Astrocyte of the spinal cord (primary cell): ENCODE measurements around the gene CD7.

Source experiments
- DNase-seq: peaks from one replicate; pipeline ENCODE4 v3.0.0; 2011; ENCODE audit warnings: low read depth, low spot score
- H3K4me3 ChIP-seq: 2 replicates; pipeline ENCODE4 v1.5.1; 2011; ENCODE audit warnings: low read depth, mild to moderate bottlenecking, low read length, moderate library complexity
- in situ Hi-C: cut with HindIII; loops from 2 replicates; pipeline ENCODE4 v1.10.0; 2017; ENCODE audit warnings: low sequenced_read_pairs
- TF ChIP-seq, protein P1 (sequence below): IDR thresholded peaks from 2 replicates; pipeline ENCODE4 v1.5.1; 2012; ENCODE audit warnings: low read depth, mild to moderate bottlenecking, low read length, inconsistent platforms

The CD7 gene

DNA sequence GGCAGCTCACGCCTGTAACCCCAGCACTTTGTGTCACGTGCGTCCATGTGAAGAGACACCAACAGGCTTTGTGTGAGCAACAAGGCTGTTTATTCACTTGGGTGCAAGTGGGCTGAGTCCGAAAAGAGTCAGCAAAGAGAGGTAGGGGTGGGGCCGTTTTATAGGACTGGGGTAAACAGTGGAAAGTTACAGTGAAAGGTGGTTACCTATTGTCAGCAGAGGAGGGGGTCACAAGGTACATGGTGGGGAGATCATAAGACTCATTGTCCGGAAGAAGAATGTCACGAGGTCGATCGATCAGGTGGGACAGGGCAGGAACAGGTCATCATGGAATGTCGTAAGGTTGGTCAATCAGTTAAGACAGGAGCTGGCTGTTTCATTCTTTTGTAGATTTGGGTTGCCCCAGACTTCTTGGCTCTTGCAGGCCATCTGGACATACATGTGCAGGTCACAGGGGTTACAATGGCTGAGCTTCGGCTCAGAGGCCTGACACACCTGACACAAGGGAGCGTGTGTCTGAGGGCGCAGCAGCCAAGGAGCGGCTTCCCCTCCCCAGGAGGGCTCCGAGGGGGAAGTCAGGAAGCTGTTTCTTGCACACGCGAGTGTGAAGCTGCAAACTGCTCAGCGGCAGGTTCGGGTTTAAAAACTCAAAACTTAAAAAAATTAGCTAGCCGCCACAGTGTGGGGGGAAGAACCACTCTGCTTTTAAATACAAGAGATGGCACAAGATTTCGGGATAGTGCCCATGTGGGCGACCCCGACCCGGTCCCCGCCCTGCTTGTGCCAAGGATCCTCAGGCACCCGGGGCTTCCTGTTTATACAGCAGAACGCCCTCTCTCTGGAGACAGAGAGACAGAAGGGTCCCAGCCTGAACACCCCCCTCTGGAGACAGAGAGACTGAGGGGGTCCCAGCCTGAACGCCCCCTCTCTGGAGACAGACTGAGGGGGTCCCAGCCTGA is 29.2 kb upstream of the CD7 start:
- in situ Hi-C loops = loop anchor here (10.0 kb wide), 1 partner anchor 68 kb away; the partner anchor contains the start of genes HEXD and OGFOD3
- DNase-seq = no peak
- TF ChIP-seq, protein P1, sequence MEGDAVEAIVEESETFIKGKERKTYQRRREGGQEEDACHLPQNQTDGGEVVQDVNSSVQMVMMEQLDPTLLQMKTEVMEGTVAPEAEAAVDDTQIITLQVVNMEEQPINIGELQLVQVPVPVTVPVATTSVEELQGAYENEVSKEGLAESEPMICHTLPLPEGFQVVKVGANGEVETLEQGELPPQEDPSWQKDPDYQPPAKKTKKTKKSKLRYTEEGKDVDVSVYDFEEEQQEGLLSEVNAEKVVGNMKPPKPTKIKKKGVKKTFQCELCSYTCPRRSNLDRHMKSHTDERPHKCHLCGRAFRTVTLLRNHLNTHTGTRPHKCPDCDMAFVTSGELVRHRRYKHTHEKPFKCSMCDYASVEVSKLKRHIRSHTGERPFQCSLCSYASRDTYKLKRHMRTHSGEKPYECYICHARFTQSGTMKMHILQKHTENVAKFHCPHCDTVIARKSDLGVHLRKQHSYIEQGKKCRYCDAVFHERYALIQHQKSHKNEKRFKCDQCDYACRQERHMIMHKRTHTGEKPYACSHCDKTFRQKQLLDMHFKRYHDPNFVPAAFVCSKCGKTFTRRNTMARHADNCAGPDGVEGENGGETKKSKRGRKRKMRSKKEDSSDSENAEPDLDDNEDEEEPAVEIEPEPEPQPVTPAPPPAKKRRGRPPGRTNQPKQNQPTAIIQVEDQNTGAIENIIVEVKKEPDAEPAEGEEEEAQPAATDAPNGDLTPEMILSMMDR = no peak
- no peak overlapping the region for H3K4me3 ChIP-seq

DNA sequence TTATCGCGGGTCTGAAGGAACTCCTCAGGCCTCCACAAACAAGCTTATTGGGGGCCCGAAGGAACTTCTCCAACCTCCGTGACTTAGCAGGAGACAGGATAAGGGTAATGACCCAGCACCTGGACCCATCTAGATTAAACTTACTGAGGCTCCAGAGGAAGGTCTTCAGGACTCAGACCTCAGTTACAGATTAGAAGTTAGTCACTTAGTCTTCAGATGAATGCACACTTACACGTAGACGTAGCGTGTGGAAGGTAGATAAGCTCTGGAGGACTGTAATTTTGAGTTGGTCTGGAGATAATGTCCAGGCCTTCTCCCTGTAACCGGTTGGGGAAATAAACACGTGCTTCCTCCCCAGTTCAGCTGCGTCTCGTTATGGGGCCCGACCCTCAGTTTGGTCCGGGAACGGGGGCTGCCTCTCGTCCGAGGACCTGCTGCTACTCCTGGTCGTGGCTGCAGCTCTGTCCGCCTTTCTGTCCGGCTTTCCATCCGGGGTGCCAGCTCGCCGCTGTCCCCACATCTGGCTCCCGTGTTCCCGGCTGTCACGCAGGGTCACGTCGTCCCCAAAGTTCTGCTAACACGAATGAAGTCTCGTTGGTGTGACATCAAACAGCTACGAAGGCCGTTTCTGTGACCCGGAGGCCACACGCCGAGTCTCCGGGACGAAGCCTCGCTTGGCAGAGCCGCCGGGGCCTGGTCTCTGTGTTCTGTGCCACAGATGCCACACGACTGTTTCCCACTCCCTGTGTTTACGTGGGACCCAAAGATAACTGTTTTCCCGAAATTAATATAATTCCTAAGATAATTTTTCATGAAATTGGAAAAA is 28.0 kb upstream of the CD7 start:
- TF ChIP-seq, protein P1 = no peak
- no peak overlapping the region for H3K4me3 ChIP-seq
- no peak for DNase-seq
- in situ Hi-C loops = loop anchor here (10.0 kb wide), 1 partner anchor 69 kb away; the partner anchor contains the start of genes HEXD and OGFOD3

DNA sequence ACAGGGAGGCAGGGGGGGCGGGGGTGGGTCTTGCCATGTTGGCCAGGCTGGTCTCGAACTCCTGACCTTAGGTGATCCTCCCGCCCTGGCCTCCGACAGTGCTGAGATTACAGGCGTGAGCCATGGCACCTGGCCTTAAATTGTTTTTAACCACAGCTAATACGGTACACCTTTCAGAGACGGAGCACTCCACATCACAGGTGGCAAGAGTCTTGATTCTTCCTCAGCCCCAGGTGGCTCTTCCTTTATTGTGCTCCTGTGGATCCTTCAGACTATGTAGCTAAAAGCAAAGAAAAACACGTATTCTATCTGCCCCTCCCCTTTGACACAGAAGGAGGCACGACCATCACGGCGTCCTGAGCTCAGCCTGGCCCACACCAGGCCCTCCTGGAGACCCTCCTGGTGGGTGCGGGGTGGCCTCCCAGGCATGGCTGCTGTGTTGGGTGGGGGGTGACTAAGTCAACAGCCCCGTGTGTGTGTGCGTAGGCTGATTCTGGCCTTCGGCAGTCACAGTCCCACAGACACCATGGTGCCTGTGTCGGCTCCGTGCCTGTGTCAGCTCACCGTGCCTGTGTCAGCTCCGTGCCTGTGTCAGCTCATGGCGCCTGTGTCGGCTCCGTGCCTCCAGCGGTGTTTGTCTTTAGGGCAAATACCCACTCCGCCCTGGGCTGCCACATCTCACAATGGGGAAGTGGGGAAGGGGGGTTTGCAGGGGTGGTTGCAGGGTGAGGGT is 26.9 kb upstream of the CD7 start:
- TF ChIP-seq, protein P1 = no peak
- no peak for DNase-seq
- H3K4me3 ChIP-seq = no peak overlapping the region
- in situ Hi-C loops = loop anchor here (10.0 kb wide), 1 partner anchor 70 kb away; the partner anchor contains the start of genes HEXD and OGFOD3

DNA sequence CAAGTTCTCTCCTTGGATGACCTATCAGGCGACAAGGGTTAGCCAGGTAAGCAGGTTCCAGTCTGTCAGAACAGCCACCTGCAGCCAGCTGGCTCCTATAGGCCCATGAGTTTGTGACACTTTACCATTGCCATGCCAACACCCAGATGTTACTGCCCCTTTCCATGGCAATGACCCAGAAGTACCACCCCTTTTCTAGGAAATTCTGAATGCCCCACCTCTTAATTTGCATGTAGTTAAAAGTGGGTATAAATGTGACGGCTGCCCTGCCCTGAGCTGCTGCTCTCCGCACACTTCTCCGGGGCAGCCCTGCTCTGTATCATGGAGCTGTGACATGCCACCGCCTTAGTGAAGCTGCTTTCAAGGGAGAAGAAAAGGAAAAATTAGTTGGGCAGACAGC is 26.2 kb upstream of the CD7 start:
- in situ Hi-C loops = loop anchor here (10.0 kb wide), 1 partner anchor 71 kb away; the partner anchor contains the start of genes HEXD and OGFOD3
- TF ChIP-seq, protein P1 = no peak
- DNase-seq = no peak
- no peak overlapping the region for H3K4me3 ChIP-seq

DNA sequence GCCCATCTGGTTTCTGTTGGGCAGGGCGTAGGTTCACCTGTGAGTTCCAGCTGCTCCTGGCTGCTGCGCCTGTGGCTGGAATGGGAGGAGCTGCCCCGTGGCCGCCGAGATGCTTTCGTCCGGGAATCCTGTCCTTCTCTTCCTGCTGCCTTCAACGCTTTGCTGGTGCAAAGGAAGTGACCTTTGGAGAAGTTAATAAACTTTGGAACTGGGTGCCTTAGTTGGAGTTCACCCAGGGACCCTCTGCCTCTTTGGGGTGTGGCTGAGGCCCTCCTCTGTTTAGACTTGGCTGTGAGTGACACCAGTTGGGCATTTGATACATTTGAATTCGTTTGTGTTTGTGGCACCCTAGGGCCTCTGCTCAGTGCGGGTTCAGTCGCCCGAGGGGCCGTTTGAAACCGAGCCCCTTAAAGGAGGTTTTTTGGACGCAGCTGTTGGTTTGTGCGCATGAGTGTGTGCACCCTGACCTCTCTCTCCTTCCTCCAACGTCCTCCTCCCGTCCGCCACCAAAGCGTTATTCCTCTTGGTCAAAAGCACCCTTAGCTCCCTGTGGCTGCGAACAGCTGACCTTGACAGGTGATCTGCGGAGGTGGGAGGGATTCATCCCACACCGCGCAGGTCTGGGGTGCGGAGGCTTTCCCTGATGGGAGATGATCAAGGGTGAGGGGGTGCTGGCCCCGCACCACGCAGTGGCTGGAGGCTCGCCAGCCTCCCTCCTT is 25.1 kb upstream of the CD7 start:
- no peak for DNase-seq
- in situ Hi-C loops = loop anchor here (10.0 kb wide), 1 partner anchor 72 kb away; the partner anchor contains the start of genes HEXD and OGFOD3
- no peak overlapping the region for H3K4me3 ChIP-seq
- TF ChIP-seq, protein P1 = no peak
